ENCODE data around the gene RHBG. TPM values are rescaled to one million over a fixed set of nuclear protein-coding genes. Genes with fewer than 3 reads are reported as not detected.

Gene RHBG
- total RNA-seq, 1 donor from 2014 or later = not detected

- ChIA-PET POLR2A (interaction anchor here (0.5 to 1.2 kb wide), 6 partner anchors 11 to 430 kb away, joined by 3 to 5 read pairs (median 4); partner anchors contain the start of genes PRCC and SMG5), CTCF (interaction anchor here (1.6 kb wide), 1 partner anchor 18 kb away, joined by 4 read pairs; no protein-coding TSS in a partner anchor)
- no peak for ATAC-seq (ENCODE audit: low read depth)
- peak overlapping the region; percentile 97 for H3K4me3 Mint-ChIP-seq
- no peaks in the 10 kb centered on the region for H3K27me3 Mint-ChIP-seq
- no peaks in the 10 kb centered on the region for H3K9me3 Mint-ChIP-seq
- peaks cover 48% of the 10 kb centered on the region for H3K36me3 Mint-ChIP-seq (ENCODE audit: low read depth)
- H3K4me1 Mint-ChIP-seq = peaks cover 40% of the 10 kb centered on the region
- intact Hi-C loops (cut with micrococcal nuclease) = loop anchor here (5.0 kb wide), 2 partner anchors 40 to 255 kb away; partner anchors contain the start of genes GLMP, MEX3A and VHLL
- no peak for DNase-seq
- TF ChIP-seq CTCF (IDR thresholded peaks at IDR 0.05) = no peak
- peak overlapping the region; percentile 97 for H3K27ac Mint-ChIP-seq
Observed at GRCh38 chr1:156337052-156337887, 31.7 kb upstream of the RHBG start.

DNA sequence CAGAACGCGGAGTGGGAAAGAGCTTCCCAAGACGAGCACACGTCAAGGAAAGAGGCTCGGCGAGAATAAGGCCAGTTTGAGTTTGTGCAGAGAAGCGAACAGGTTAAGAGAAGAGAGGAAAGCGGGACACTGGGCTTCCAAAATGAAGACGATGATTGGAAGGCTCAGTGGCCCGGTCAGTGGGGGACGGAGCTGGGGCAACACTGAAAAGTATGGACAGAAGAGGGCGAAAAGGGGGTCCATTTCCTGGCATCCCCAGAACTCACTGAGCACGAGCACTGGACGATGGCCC, 31.2 kb upstream of the RHBG start:
- POLR2A ChIA-PET = interaction anchor here (0.5 to 1.2 kb wide), 5 partner anchors 55 to 429 kb away, joined by 3 to 5 read pairs (median 3); partner anchors contain the start of genes PRCC and SMG5
- no peaks in the 10 kb centered on the region for H3K27me3 Mint-ChIP-seq
- H3K27ac Mint-ChIP-seq = peak overlapping the region; percentile 97
- peaks cover 40% of the 10 kb centered on the region for H3K4me1 Mint-ChIP-seq
- ATAC-seq (ENCODE audit: low read depth) (no peak), DNase-seq (no peak)
- TF ChIP-seq CTCF (IDR thresholded peaks at IDR 0.05) = no peak
- H3K36me3 Mint-ChIP-seq (ENCODE audit: low read depth) = peaks cover 48% of the 10 kb centered on the region
- intact Hi-C loops (cut with micrococcal nuclease) = loop anchor here (1.0 to 5.0 kb wide), 6 partner anchors 41 to 404 kb away; partner anchors contain the start of genes GLMP, KHDC4, LAMTOR2 and MEX3A
- H3K9me3 Mint-ChIP-seq = no peaks in the 10 kb centered on the region
- H3K4me3 Mint-ChIP-seq = peak overlapping the region; percentile 97
- CTCF ChIA-PET = interaction anchor here (1.6 kb wide), 1 partner anchor 18 kb away, joined by 4 read pairs; no protein-coding TSS in a partner anchor

DNA sequence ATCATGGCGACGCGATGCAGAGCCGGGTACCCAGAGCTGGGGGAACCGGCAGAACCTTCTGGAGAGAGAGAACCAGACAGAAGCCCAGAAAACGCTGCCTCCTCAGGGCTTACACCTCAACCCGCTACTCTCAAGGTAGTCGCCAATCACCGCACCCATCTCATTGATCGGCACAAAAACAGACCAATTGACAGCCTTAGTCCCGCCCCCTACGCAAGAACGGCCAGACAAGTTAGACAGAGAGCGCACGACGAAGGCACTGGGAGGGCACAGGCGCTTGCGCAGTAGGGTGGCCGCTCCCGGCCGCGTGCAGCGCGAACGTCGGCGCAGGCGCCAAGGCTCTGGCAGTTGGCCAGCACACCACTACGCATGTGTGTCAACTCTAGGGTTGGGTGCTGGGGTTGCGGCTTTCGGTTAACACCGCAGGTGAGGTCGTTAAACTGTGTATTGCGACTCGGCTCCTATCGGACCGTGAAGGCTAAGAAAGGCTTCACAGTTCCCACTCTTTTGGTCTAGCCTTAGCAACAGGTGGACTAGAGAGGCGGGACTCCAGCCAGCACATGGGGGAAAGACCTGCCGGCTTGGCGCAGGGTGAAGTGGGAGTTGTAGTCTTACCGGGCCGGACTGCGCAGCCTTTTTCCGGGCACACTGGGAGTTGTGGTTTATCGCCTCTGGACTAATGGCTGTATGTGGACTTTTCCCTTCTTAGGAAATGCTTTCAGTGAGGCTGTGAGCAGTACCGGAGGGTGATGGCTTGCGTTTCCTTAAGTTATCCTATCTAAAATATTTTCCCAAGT, 30.6 kb upstream of the RHBG start, which contains the start of the genes CCT3 and TSACC:
CCT3 (minus strand) TSS at position 113 of the 797 bp plus-strand sequence; CDS start at position 5, 108 bp downstream.
TSACC (plus strand) TSS at position 347 of the 797 bp plus-strand sequence. CDS start 1,232 bp downstream, outside the sequence.
- no peaks in the 10 kb centered on the region for H3K9me3 Mint-ChIP-seq
- CTCF ChIA-PET = interaction anchor here (1.6 kb wide), 1 partner anchor 19 kb away, joined by 4 read pairs; no protein-coding TSS in a partner anchor
- ATAC-seq (ENCODE audit: low read depth) = peak; percentile 95

DNA sequence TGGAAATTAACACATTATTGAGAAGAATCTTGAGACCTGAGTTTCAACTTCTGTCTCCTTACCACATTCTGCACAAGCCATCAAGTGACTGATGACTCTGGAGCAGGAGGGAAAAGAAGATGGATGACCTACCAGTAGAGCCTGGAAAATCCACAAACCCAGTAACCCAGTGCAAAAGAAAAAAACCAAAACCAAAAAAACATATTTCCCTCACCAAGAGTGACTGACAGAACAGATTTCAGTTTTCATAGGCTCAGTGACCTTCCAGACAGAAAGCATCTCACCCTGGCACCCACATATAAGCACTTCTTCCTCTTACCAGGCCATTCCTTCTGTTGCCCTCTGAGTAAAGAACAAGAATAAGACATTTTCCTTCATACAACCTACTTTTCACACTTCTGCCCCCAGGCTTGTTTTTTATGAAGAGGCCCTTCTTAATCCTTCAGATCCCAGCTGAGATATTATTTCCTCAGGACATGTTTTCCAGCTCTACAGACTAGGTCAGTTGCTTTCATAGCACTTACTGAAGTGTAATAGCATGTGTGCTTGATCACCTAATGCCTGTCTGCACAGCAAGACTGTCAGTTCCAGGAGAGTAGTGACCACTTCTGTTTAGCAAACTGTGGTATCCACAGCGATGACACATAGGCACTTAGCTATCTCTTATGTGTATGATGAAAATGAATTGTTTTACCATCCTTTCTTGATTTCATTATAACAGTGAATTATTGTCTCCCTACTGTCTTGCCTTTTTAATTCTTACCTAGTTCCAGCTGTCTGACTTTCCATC, 26.6 kb upstream of the RHBG start:
- no peak for ATAC-seq (ENCODE audit: low read depth)
- peaks cover 11% of the 10 kb centered on the region for H3K27me3 Mint-ChIP-seq
- TF ChIP-seq CTCF (IDR thresholded peaks at IDR 0.05) = no peak
- no peak overlapping the region for H3K4me3 Mint-ChIP-seq
- intact Hi-C loops (cut with micrococcal nuclease) = no loop called here
- no peak overlapping the region for H3K27ac Mint-ChIP-seq
- DNase-seq = no peak
- peaks cover 12% of the 10 kb centered on the region for H3K36me3 Mint-ChIP-seq (ENCODE audit: low read depth)
- ChIA-PET POLR2A (no interaction called here), CTCF (interaction anchor here (0.9 to 1.9 kb wide), 2 partner anchors 43 to 429 kb away, joined by 3 to 8 read pairs; no protein-coding TSS in a partner anchor)
- H3K9me3 Mint-ChIP-seq = no peaks in the 10 kb centered on the region
- H3K4me1 Mint-ChIP-seq = peaks cover 14% of the 10 kb centered on the region

More for the DNA sequence above, 30.6 kb upstream of the RHBG start, which contains the start of the genes CCT3 and TSACC:
- intact Hi-C loops (cut with micrococcal nuclease) = loop anchor here (1.0 to 5.0 kb wide), 6 partner anchors 41 to 404 kb away; partner anchors contain the start of genes GLMP, KHDC4, LAMTOR2 and MEX3A
- POLR2A ChIA-PET = interaction anchor here (0.5 to 1.2 kb wide), 5 partner anchors 56 to 429 kb away, joined by 3 to 5 read pairs (median 3); partner anchors contain the start of genes PRCC and SMG5
- Mint-ChIP-seq H3K4me1 (peaks cover 40% of the 10 kb centered on the region), H3K4me3 (peak within 1 kb of the TSS; percentile 97), H3K36me3 (ENCODE audit: low read depth) (peaks cover 46% of the 10 kb centered on the region), H3K27ac (peak within 1 kb of the TSS; percentile 97), H3K27me3 (no peaks in the 10 kb centered on the region)
- no peak for TF ChIP-seq CTCF (IDR thresholded peaks at IDR 0.05)
- DNase-seq = peak; percentile 99
